Measurements from ENCODE around the gene SPEF1. TPM values are rescaled to one million over a fixed set of nuclear protein-coding genes. Genes with fewer than 3 reads are reported as not detected.

SPEF1 gene
- total RNA-seq, 2 donors from 2014 or later, result 0.14 TPM; not detected in 1

DNA sequence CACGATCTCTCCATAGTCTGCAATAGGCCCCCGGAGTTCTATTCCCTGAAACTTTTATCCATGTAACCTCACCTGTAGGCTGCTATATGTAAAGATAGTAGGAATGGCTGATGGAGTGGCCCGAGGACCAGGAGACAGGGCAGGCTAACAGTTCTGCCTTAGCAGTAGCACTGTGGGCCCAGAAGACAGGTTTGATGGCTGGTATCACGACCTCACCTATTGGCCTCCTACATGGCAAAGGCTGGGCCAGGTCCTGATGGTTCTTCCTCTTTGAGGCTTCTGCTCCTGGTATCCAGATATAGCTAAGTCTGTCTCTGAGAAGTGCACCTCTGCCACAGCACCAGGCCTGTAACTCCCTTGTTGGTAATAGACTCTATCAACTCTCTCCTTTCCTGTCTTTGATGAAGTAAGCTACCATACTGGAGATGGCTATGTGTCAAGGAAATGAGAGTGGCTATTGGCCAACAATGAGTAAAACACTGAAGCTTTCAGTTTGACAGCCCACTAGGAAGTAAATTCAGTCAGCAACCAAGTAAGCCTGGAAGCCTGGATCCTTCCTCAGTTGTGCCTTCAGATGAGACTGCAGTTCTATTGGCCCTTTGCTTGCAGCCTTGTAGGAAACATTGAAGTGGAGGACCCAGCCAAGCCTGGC is 5.7 kb downstream of the SPEF1 start:
- no peak for ATAC-seq
- intact Hi-C loops (cut with DNase I, micrococcal nuclease), result no loop called here
- no peak for DNase-seq

GRCh38 chr20:3771552-3772058 is 9.6 kb downstream of the SPEF1 start:
- no peak for DNase-seq
- intact Hi-C loops (cut with DNase I, micrococcal nuclease), result no loop called here
- ATAC-seq, result no peak

- DNase-seq, result peak; percentile 72 to 84
- intact Hi-C loops (cut with DNase I, micrococcal nuclease), result no loop called here
- ATAC-seq, result peak; percentile 49
Observed at GRCh38 chr20:3768342-3769130, 12.7 kb downstream of the SPEF1 start.

DNA sequence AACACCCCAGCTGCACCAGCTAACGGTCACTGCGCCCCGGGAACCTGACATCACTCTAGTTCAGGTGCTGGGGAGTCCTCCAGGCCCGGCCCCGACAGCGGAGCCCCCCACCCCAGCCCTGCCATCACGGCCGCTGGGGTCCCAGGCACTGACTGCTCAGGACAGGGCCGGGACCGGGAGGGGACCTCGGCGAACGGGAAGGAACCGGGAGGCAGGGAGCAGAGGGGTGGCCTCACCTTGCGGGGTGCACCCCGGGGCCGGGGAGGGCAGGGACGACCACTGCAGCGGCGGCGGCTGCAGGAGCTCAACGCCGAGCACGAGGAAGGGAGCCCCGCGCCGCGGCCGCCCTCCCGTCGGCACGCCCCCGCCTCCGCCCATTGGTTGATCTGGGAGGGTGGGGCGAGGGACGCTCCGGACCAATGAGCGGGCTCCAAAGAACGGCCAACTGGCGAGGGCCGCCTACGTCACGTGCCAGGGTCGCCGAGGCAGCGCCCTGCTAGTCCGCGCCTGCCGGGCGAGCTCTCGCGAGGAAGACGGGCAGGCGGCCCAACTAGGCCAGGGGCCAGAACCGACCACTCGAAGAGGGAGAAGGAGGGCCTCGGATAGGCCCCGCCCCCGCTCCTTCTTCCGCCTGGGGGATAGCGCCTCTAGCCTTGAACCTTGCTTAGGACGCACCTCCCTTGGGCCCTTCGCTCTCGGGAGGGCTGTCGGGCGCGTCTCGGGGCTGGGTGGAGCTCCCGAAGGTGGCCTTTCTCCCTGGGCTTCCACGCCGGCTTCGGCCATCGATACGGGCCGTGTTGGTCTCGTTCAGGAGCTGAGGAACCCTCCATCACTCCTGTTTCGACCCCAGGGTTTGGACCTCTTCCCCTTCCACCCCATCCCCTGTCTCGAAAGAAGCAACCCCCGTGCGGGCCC is 13.6 kb downstream of the SPEF1 start, which contains the start of gene ADISSP:
Gene ADISSP (minus strand): TSS at position 327 of the 915 bp plus-strand sequence. CDS start 7,653 bp downstream, outside the sequence.
- intact Hi-C loops (cut with DNase I, micrococcal nuclease), result no loop called here
- ATAC-seq, result peak; percentile 92

DNA sequence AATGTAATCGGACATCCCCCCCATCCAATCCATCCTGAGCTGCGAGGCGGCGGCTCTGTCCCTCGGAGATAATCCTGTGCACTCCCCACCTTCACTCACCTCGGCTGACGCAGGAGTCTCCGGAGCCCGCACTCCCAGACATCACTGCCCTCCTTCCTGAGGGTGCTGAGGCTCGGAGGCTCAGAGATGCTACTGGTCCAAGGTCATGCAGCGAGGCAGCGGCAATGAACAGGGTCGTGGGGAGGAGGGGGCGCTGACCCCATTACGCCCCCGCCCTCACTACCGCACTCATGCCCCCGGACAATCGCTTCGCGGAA is 14.2 kb downstream of the SPEF1 start:
- ATAC-seq (peak; percentile 14), DNase-seq (peak in 1 of 2 donors; percentile 46)
- intact Hi-C loops (cut with DNase I, micrococcal nuclease), result no loop called here

More for the DNA sequence above, 13.6 kb downstream of the SPEF1 start, which contains the start of gene ADISSP:
- DNase-seq, result peak; percentile 98 to 99

- no peak for ATAC-seq
- intact Hi-C loops (cut with DNase I, micrococcal nuclease), result no loop called here
Observed at GRCh38 chr20:3766422-3767109, 14.7 kb downstream of the SPEF1 start.

DNA sequence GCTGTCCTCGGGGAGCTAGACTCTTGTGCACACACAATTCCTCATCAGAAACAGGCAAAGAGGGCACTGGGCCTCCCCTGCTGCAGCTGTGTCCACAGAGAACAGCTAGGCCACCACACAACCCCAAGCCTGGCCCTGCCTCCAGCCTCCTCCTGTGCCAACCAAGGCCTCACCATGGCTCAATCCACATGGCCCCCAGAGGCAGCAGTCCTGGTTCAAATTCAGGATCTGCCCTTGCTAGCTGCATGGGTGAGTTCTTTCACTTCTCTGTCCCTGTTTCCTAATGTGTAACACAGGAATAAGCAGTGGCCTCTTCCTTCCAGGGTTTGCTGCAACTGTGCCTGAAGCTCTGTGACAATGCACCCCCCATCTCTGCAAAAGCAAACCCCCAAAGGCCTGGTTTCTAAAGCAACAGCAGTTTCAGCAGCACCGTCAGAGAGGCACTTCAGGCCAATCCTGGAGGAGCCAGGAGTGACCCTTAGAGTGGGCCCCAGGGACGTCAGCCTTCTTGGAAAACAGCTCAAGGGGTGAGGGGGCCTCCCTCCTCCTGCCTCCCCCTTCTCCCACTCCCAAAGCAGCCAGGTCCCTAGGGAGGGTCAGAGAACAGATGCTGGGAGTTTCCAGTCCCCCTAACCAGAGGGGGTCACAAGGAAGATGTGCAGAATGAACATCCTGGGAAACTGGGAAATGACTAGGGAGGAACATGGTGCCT is 15.9 kb downstream of the SPEF1 start:
- intact Hi-C loops (cut with DNase I, micrococcal nuclease), result no loop called here
- ATAC-seq (no peak), DNase-seq (no peak)

More at GRCh38 chr20:3766422-3767109, 14.7 kb downstream of the SPEF1 start:
- no peak for DNase-seq

GRCh38 chr20:3764659-3765058 is 16.6 kb downstream of the SPEF1 start:
- no peak for ATAC-seq
- no peak for DNase-seq
- intact Hi-C loops (cut with DNase I, micrococcal nuclease), result no loop called here

- intact Hi-C loops (cut with DNase I, micrococcal nuclease), result no loop called here
- DNase-seq (no peak), ATAC-seq (no peak)
Observed at GRCh38 chr20:3763671-3764601, 17.3 kb downstream of the SPEF1 start.

GRCh38 chr20:3760655-3761348 is 20.4 kb downstream of the SPEF1 start:
- intact Hi-C loops (cut with DNase I, micrococcal nuclease), result no loop called here
- DNase-seq, result no peak
- no peak for ATAC-seq

GRCh38 chr20:3759884-3760283 is 21.4 kb downstream of the SPEF1 start:
- DNase-seq, result no peak
- intact Hi-C loops (cut with DNase I, micrococcal nuclease), result no loop called here
- no peak for ATAC-seq

DNA sequence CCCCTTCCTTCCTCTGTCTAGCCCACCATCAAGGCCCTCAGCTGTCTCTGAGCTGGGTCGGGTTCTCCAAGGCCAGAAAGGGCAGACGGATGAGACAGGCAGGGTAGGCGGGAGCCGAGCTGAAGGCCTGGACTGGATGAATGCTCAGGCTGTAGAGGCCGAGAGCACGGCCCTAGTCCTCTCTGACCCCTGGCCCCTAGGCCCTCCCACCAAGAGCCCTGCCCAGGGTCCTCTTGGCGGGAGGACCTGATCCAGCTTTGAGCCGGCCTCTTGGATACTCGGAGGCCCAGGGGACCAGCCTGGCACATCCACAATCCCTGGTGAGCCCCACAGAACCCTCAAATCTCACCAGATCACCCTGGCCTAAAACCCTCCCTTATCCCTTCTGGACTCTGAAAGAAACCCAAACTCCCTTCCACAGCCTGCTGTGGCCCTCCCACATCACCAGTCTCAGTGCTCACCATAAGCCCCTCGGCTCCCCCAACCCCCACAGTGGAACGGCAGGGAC is 21.9 kb downstream of the SPEF1 start:
- ATAC-seq (no peak), DNase-seq (no peak)
- intact Hi-C loops (cut with DNase I, micrococcal nuclease), result no loop called here

- DNase-seq (no peak), ATAC-seq (no peak)
- intact Hi-C loops (cut with DNase I, micrococcal nuclease), result no loop called here
Observed at GRCh38 chr20:3758566-3758965, 22.7 kb downstream of the SPEF1 start.

- intact Hi-C loops (cut with DNase I, micrococcal nuclease), result no loop called here
- DNase-seq, result no peak
- ATAC-seq, result no peak
Observed at GRCh38 chr20:3757268-3757667, 24.0 kb downstream of the SPEF1 start.

GRCh38 chr20:3755814-3756480 is 25.3 kb downstream of the SPEF1 start:
- no peak for ATAC-seq
- DNase-seq, result no peak
- intact Hi-C loops (cut with DNase I, micrococcal nuclease), result no loop called here

GRCh38 chr20:3755269-3755668 is 26.0 kb downstream of the SPEF1 start:
- DNase-seq, result no peak
- ATAC-seq, result no peak
- intact Hi-C loops (cut with DNase I, micrococcal nuclease), result no loop called here

Data from left colon (tissue), 2 donors.